HG03558 (cell line): ENCODE measurements around the gene PIEZO2.

Experiments
- ATAC-seq: cut with Tn5 transposase; IDR thresholded peaks from one replicate; pipeline ENCODE4 v1.9.1; 2021; ENCODE audit warnings: moderate number of reproducible peaks; ENCODE audit not compliant: unreplicated experiment; ENCODE audit errors: extremely low read depth

PIEZO2 gene

DNA sequence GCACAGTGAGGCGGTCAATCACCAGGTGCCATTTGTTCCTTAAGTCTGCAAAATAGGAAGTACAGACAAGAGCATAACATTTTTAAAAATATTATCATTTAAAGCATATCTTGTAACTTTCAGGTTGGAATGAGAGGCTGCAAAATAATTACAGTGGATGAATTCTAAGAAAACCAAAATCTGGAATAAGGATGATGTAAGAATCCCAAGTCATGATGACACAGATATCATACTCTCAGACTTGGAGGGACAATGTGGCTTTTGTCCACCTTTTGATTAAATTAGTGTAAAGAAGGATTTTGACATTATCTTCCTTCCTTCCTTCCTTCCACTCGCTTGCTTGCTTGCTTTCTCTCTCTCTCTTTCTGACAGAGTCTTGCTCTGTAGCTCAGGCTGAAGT, 379.1 kb downstream of the PIEZO2 start:
- ATAC-seq = no peak

DNA sequence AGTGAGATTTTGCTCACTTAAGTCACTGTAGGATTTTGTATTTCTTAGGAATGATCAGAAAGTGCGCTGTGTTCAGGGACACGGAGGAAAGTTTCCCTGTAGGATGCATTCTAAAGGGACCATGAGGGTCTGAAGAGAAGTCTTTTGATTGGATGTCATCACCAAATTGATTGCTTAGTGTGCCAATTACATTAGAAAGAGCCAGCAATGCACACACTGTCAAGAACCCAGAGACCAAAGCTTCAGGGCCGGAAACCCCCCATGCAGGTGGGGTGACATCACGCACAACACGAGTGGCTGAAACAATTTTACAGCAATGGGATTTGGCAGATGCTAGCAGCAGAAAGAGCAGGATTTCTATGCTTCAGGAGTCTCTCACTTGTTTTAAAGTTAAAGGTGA, 381.1 kb downstream of the PIEZO2 start:
- no peak for ATAC-seq

DNA sequence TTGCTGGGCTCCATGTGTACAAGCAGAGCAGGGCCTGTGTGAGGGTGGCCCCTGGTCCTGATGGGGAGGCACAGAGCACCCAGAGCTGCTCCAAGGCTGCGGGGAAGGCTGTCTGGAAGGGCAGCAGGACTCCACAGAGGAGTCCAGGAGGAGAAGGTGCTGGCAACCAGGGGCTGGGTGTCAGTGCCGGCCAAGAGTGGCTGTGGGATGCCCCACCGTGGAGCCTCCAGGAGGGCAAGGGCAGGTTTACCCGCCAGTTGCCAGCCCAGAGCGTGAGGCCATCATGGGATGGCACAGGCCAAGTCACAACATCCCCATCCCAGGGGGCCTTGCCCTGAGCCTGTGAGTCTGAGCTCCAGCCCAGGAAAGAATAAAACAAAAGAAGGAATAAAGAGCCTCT, 381.7 kb downstream of the PIEZO2 start:
- no peak for ATAC-seq

DNA sequence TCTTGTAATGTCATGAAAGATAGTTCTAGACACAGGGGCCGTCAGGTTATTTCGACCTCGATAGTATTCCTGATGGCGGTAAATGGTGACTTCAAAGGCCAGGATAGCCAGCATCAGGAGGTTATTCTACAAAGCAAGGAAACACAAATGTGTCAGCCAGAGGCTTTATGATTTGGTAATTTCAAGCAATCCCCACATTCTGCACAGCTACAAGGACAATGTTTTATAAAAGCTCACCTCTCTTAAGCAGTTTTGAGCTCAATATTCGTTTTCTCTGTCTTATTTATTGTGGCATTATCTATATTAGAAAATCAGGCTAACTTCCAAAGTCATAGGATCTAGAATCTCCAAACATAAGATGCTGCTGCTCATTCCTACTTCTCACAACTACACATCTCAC, 388.4 kb downstream of the PIEZO2 start:
- ATAC-seq = no peak

DNA sequence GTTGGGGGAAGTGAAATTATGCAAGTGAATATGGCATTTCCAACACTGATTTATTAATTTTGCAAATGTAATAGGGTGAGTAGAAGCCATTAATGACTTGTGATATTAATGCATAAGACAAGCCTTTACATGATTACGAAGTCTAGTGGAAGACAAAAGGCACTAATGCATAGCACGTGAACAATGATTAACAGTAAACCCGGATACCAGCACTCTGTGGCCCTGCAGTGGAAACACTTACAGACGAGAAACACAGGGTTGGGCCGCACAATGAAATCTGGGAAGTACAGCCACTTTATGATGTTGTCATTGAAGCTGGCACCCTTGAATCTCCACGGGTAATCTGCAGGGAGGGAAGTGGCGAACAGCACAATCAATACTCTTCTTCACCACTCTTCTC, 390.1 kb downstream of the PIEZO2 start:
- ATAC-seq = no peak

DNA sequence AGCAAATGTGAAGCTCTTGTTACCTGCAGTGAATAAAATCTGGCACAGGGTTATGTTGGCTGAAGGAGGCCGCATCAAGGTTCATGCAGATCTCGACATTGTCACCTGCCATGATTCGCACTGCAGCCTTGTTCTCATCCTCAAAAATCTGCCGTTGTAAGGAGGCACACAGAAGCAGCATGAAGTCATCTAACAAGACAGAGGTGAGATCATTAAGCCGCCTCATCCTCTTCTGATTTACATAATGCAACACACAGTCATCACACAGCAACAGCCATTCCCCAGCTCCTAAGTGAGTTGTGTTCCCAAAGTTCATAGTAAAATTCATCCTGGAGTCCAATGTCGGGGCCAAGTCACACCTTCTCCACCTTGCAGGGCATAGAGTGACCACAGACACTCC, 391.4 kb downstream of the PIEZO2 start:
- no peak for ATAC-seq

DNA sequence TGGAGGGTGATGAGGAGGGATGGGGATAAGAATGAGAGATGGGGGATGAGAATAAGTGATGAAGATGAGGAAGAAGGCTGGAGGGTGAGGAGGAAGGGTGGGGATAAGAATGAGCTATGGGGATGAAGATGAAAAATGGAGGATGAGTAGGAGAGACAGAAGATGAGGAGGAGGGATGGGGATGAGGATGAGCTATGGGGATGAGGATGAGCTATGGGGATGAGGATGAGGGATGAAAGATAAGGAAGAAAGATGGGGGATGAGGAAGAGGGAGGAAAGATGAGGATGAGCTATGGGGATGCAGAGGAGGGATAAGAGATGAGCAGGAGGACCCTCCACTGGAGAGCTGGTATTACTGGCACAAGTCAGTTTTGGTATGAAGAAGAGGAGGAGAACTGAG, 392.0 kb downstream of the PIEZO2 start:
- ATAC-seq = no peak

DNA sequence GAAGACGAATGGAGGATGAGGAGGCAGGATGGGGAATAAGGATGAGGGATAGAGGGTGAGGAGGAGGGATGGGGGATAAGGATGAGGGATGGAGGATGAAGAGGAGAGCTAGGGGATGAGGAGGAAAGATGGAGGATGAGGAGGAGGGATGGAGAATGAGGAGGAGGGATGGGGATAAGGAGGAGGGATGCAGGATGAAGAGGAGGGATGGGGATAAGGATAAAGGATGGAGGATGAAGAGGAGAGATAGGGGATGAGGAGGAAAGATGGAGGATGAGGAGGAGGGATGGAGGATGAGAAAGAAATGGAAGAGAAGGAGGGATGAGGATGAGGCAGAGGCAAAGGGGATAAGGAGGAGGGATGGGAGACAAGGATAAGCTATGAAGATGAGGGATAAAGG, 393.5 kb downstream of the PIEZO2 start:
- no peak for ATAC-seq

DNA sequence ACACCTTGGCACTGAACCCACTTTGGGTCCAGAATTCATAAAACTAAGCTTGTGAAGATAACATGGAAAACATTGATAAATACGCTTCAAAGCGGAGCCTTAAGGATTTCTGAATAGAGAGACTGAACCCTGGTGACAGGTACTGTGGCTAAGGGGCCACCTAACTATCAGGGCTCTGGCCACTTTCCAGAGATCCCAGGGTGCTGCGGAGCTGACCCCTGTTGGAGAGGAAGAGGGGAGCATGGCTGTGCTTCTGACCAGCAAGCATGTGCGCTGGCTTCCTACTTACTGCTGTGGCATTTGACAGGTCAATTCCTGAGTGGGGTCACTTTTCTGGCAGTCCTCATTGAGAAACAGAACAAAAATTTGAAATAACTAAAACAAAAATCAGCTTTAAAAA, 395.2 kb downstream of the PIEZO2 start:
- ATAC-seq = no peak

DNA sequence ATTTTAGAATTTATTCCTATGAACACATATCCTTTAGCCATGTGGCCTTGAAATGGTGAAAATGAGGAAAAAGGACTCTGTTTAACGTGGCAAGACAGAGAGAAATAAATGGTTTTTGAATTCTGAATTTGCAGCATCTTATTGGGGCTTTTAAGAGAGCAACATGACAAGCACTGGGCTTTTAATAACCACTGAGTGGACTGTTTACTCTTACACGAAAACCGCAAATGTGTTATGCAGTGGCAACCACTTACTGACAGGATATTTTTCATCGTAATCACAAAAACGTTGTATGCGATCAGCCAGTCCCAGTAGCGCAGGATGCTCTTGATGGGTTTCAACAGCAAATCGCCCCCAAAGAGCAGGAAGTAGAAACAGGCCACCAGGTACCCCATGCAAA, 397.0 kb downstream of the PIEZO2 start:
- no peak for ATAC-seq

DNA sequence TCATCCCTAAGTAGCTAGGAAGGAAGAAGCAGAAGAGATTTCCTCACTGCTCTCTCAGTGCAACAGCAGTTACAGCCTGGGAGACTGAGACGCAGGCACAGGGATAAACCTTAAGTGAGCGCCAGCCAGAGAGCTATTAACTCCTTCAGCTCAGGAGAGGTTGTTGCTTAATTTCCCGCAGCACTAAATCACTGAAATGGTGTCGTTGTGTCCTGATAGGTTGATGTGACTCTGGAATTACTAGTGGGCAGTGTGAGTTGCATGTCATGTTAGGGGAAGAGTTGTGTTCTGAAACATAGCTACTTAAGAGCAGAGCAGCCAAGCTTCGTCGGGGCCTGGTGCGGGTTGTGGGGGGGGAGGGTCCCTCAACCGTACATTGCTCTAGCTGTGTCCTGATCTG, 397.7 kb downstream of the PIEZO2 start:
- ATAC-seq = no peak

DNA sequence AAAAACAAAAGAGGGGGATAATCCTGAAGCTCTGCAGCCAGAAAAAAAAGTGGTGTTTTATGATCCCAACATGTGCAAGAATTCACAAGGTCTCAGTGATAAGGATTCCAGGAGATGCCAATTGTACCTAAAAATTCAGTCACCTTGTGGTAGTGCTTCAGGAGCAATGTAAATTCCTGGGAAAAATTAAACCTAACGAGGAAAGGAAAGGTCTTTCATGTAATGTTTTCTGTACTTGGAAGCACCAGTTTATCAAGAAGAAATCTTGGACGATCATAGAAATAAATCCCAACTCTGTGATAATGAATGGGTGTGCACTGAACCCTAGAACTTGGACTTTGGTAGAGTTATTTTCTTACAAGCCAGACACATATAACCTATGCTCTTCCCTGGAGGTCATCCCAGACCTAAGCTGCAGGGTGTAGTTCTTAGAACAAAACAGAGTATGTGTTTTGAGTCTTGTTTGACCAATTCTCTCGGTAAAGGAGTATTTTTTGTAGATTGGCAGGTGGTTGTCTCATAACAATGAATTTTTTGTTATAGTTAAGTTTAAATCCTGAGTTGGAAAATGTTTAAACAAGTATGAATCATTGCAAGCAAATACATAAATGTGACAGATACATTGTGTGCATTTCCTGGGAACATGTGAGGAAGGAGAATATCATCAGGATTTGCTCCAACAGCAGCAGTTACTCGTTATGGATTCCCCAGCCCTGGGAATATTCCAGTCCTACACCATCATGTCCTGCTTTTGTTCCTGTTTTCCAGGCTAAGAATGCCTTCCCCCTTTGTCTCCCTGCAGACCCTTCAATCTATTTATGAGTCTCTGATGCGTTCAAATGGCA, 399.0 kb downstream of the PIEZO2 start:
- ATAC-seq = no peak

DNA sequence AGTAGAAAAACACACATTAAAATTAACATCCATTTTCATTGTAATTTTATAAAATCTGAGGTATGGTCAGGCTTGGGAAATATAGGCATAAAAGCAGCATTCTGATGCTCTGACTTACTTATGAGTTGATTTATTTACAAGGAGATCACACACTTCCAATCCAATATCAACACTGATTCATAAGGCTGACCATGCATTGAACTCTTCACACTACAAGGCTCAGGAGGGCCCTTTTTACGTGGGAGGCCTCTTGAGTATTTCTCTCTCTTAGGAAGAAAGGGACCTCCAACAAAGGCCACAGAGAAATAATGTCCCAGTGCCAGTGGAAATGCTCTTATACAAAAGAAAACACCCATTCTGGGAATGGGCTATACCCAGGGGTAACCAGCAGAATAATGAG, 400.7 kb downstream of the PIEZO2 start:
- ATAC-seq = no peak

DNA sequence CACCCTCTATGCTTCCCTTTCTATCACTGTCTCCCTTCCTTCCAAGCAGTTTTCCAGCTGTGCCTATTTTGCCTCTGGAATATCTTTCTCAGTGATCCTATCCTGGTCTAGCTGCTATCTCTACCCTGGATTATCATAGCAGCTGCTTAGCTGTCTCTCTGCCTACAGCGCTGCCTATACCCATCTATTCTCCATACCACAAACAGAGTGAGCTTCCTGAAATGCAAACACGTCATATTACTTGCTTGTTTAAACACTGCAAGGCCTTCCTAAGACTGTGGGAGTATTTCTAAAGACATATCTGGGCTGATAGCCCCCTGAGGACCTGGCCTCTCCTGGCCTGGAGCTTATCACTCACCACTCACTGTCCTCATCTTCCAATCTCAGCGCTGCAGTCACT, 403.4 kb downstream of the PIEZO2 start:
- ATAC-seq = no peak

DNA sequence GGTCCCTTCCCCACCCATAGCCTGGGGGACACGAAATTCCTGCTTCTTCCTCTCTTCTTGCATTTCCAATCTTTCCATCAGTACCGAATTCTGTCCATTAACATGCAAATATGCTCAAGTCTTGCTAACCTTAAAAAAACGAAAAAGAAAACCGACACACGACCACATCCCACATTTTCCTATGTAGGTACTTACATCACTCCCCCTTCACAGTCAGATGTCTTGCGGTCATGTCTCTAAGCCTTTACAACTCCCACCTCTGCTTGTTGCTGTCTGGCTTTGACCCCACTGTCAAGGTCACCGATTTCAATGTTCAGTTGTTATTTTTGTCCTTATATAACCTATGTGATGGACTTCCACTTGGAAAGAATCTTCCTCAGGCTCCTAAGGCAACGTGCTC, 404.1 kb downstream of the PIEZO2 start:
- no peak for ATAC-seq

DNA sequence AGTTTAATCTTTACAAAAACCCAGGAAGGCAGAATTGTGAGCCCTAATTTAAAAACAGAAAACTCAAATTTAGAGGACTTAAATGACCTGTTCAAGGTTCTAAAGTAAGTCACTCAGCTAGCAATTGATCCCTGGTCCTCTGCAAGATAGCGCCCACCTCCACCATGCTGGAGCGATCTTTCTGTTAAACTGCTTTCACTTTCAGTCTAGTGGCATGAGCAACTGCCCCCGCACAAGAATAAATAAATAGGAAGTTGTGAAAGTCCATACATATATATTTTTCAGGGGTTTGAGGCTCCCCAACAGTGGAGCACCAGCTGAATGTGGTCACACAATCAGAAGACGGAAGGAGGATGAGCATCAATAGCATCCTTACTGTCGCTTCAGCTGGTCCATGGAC, 405.6 kb downstream of the PIEZO2 start:
- no peak for ATAC-seq

DNA sequence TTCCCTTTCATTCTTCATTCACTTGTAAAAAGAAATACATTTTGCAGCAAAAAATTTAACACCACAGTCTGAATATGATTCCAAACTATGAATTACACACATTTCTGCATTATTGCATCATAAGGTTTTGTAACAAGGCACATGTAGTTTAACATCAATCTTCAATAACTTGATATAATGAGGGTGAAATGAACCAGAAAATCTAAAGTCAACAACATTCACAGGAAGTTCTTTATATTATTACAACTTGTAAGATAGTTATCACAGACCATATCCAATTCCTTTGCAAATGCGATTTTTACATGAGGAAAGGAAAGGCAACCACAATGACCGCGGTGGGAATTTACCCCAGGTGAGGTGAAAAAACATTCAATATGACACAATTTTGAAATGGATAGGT, 410.2 kb downstream of the PIEZO2 start:
- ATAC-seq = no peak

DNA sequence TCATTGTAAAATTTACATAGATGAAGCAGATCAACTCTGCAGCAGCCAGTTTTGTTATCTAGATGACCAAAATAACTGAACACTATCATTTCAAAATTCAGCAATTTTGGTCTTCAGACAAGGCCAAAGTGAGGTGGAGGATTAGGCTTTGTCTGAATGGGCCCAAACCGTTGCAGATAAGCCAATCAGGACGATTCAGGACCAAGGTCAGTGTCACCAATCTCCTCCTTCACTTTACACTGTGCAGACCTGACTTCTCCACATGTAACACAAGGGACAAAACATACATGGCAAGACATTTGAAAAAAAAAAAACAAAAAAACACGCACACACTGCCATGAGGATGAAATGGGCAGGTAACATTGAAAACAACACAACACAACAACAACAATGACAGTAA, 412.4 kb downstream of the PIEZO2 start:
- no peak for ATAC-seq

DNA sequence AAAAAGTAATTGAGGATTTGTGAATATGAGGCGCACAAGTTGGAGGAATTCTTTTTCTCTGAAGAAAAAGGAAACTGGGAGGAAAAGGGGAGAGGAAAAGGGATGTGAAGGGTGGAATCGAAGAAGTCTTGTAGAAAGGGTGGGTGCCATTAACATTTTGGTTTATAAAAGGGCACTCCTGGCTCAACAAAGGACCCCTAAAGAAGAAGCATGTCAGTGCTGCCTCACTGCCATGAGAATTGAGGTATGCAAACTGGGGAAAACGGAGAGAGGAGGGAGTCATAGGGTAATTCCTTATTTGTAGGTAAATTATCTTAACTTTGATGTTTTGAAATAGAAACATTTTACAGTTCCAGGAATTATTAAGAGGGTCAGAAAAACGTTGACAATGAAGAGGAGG, 416.4 kb downstream of the PIEZO2 start:
- ATAC-seq = no peak

DNA sequence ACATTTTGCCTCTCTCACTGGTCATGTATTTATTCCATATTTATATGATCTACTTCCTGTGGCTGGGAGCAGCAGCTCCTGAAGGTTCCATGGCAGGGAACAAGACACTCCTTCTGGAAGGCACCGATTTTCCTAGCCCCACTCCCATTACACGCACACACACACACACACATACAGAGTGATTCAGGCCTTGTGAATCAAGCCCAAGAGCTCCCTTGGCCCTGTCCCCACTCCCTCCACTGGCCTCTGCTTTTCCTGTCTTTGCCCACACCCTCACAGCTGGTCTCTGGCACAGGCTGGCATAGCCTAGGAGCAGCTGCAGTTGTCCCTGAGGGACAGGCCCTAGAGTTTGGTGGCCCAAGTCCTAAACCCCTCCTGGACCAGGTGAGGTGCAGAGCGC, 421.9 kb downstream of the PIEZO2 start:
- ATAC-seq = no peak

DNA sequence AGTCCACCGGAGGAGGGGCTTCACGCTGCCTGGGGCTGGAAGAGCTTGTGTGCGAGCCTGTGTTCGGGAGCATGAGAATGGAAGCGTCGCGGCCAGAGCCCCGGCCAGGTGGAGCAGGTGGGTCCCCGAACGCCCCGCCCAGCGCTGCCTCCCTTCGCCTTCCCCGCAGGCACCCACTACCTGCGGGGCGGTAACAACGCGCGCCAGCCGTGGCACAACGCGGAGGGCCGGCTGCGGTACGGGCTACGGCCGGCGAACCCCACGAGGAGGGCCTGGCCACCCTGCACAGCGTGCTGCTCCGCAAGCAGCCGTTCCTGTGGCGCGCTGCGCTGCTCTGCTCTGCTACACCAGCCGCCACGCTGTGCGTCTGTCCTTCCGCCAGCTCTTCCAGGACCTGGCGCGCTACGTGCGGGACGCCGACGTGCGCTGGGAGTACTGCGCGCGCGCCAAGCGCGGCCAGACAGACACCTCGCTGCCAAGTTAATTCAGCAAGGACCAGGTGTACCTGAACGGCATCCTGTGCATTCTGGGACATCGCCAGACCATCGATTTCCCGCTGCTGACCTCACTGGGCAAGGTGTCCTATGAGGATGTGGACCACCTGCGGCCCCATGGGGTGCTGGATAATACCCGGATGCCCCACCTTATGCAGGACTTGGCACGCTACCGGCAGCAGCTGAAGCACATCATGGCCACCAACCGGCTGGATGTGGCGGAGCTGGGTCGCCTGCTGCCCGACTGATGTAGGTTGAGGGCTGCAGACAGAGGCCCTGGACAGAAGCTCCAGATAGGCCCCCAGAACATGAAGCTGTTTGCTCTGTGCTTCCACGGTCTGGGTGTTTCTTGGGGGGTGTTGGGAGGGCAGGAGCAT, 422.9 kb downstream of the PIEZO2 start:
- ATAC-seq = no peak

DNA sequence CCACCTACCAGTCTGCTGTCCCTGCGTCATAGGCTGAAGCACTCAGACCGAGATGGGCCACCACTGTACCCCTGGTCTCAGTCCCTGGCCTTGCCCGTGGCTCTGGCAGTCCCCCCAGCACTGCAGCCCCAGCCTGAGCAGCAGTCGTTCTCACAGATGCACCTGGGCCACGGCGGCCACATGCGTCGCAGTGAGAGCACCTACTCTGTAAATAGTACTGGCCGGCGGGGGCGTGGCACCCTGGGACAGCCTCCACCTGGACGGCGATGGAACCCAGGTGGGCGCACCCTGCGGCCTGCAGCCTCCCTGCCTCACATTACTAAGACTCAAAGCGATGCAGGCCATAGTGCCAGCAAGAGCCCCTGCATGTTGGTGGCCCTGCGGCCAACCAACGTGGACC, 424.7 kb downstream of the PIEZO2 start:
- ATAC-seq = no peak
